HCT116 (cell line): ENCODE data around the gene SNN. TPM values are rescaled to one million over a fixed set of nuclear protein-coding genes. Genes with fewer than 3 reads are reported as not detected.

Experiments used
- ATAC-seq: fragments of 200-7000 bp; cut with Tn5 transposase; 2 replicates; pipeline ENCODE4 v1.9.1; 2020; ENCODE audit warnings: mild to moderate bottlenecking, moderate library complexity
- BruUV-seq: library from RNA; stranded (reverse); fragments of 400-500 nt; replicated peaks from 2 replicates; lab custom pipeline; 2021; lab: Mats Ljungman, UMichigan
- CTCF ChIA-PET: fragments of 300-600 bp; sonication (Branson Sonifier 250); formaldehyde crosslinking; loops from one replicate; lab custom pipeline; 2021; ENCODE audit warnings: antibody characterized with exemption; lab: Charles Lee
- POLR2A ChIA-PET: fragments of 300-600, 350-600 bp; sonication (Branson Sonifier 250); formaldehyde crosslinking; loops from one replicate; lab custom pipeline; 2021; ENCODE audit warnings: antibody characterized with exemption; lab: Charles Lee
- RAD21 ChIA-PET, 2 experiments: fragments of 300-600 bp; sonication (Branson Sonifier 250); formaldehyde crosslinking; loops; one replicate each; lab custom pipeline; 2023; ENCODE audit warnings: low total read pairs in 2 of 2; ENCODE audit not compliant: uncharacterized antibody in 2 of 2, unreplicated experiment in 2 of 2, low non-redundant PET in 1 of 2; lab: Charles Lee
- DNase-seq: peaks from one replicate; pipeline ENCODE4 v3.0.0-alpha.2; 2010; ENCODE audit warnings: low read depth, low spot score
- H2AFZ ChIP-seq: fragments of 200-600 bp; shearing (Covaris generic), sonication (generic); 2 replicates; pipeline ENCODE4 v1.6.1; 2017; ENCODE audit warnings: low read depth, mixed run types, mixed read lengths, antibody characterized with exemption, low read length; ENCODE audit not compliant: poor library complexity, severe bottlenecking
- H3K27ac ChIP-seq: 2 replicates; pipeline ENCODE4 v1.5.1; 2012; ENCODE audit warnings: low read depth, low read length
- H3K27me3 ChIP-seq: fragments of 200-600 bp; sonication (generic); 2 replicates; pipeline ENCODE4 v1.6.1; 2016; ENCODE audit warnings: mixed run types, low read length, mixed read lengths; ENCODE audit not compliant: insufficient read depth
- H3K36me3 ChIP-seq, 2 experiments: fragments of 200-500 bp in 1 of 2; fragments of 200-600 bp in 1 of 2; sonication (Bioruptor generic) in 1 of 2; sonication (generic) in 1 of 2; 2 replicates each; pipeline versions ENCODE4 v1.5.1 to v1.6.1; 2014 to 2016; ENCODE audit warnings: low read length in 2 of 2, inconsistent platforms in 1 of 2, mixed read lengths in 1 of 2, mixed run types in 1 of 2; ENCODE audit not compliant: insufficient read depth in 2 of 2, control insufficient read depth in 1 of 2
- H3K4me1 ChIP-seq, 2 experiments: fragments of 200-600 bp in 1 of 2; sonication (generic) in 1 of 2; 2 replicates each; pipeline versions ENCODE4 v1.5.1 to v1.6.1; 2012 to 2017; ENCODE audit warnings: low read length in 2 of 2, inconsistent platforms in 1 of 2, mild to moderate bottlenecking in 1 of 2, mixed read lengths in 1 of 2, mixed run types in 1 of 2, moderate library complexity in 1 of 2; ENCODE audit not compliant: insufficient read depth in 2 of 2, control insufficient read depth in 1 of 2
- H3K4me2 ChIP-seq: fragments of 200-600 bp; sonication (generic); 2 replicates; pipeline ENCODE4 v1.6.1; 2017; ENCODE audit warnings: mixed run types, low read length, mixed read lengths
- H3K4me3 ChIP-seq, 2 experiments: fragments of 200-600 bp in 1 of 2; sonication (generic) in 1 of 2; replicated peaks in 1 of 2; 2 replicates each; pipeline ENCODE4 v1.5.1; 2011 to 2016; ENCODE audit warnings: low read length in 2 of 2, control low read depth in 1 of 2, low read depth in 1 of 2, mild to moderate bottlenecking in 1 of 2, mixed read lengths in 1 of 2, mixed run types in 1 of 2
- H3K79me2 ChIP-seq: fragments of 200-600 bp; sonication (generic); 2 replicates; pipeline ENCODE4 v1.6.1; 2017; ENCODE audit warnings: mild to moderate bottlenecking, mixed run types, low read length, moderate library complexity, mixed read lengths; ENCODE audit not compliant: insufficient read depth
- H3K9ac ChIP-seq: fragments of 200-600 bp; sonication (generic); 2 replicates; pipeline ENCODE4 v1.6.1; 2016; ENCODE audit warnings: low read length, mixed read lengths
- H3K9me2 ChIP-seq: fragments of 200-600 bp; sonication (generic), shearing (Covaris generic); 2 replicates; pipeline ENCODE4 v1.6.1; 2017; ENCODE audit warnings: mixed run types, mild to moderate bottlenecking, moderate library complexity; ENCODE audit not compliant: insufficient read depth
- H3K9me3 ChIP-seq, 2 experiments: fragments of 200-500 bp in 1 of 2; fragments of 200-600 bp in 1 of 2; sonication (Bioruptor generic) in 1 of 2; sonication (generic) in 1 of 2; 2 replicates each; pipeline ENCODE4 v1.6.1; 2014 to 2017; ENCODE audit warnings: low read length in 2 of 2, mixed read lengths in 2 of 2, inconsistent platforms in 1 of 2, low read depth in 1 of 2, mild to moderate bottlenecking in 1 of 2, mixed run types in 1 of 2, moderate library complexity in 1 of 2; ENCODE audit not compliant: control insufficient read depth in 1 of 2, insufficient read depth in 1 of 2
- H4K20me1 ChIP-seq: fragments of 200-600 bp; sonication (generic), shearing (Covaris generic); 2 replicates; pipeline ENCODE4 v1.6.1; 2017; ENCODE audit warnings: mixed run types, mild to moderate bottlenecking, moderate library complexity; ENCODE audit not compliant: insufficient read depth
- ATF3 ChIP-seq: IDR thresholded peaks from 2 replicates; pipeline ENCODE4 v1.6.1; 2012
- EGR1 ChIP-seq: IDR thresholded peaks from 2 replicates; pipeline ENCODE4 v1.6.1; 2012; ENCODE audit warnings: low read depth
- ELF1 ChIP-seq: IDR thresholded peaks from 2 replicates; pipeline ENCODE4 v1.6.1; 2012; ENCODE audit warnings: low read depth, borderline replicate concordance
- EZH2 ChIP-seq: fragments of 200-600 bp; sonication (generic); IDR thresholded peaks from 2 replicates; pipeline ENCODE4 v1.6.1; 2017; ENCODE audit warnings: antibody characterized with exemption, mixed run types
- POLR2AphosphoS5 ChIP-seq: IDR thresholded peaks from 2 replicates; pipeline ENCODE4 v1.6.1; 2011; ENCODE audit warnings: mild to moderate bottlenecking, low read depth, low read length, moderate library complexity
- SIN3A ChIP-seq: IDR thresholded peaks from 2 replicates; pipeline ENCODE4 v1.6.1; 2012; ENCODE audit warnings: low read depth
- SP1 ChIP-seq: IDR thresholded peaks from 2 replicates; pipeline ENCODE4 v1.6.1; 2012; ENCODE audit warnings: low read depth
- SRF ChIP-seq: IDR thresholded peaks from 2 replicates; pipeline ENCODE4 v1.6.1; 2012; ENCODE audit warnings: low read depth
- TCF7L2 ChIP-seq: IDR thresholded peaks from 2 replicates; pipeline ENCODE4 v1.7.0; 2011; ENCODE audit warnings: borderline replicate concordance, inconsistent platforms; ENCODE audit not compliant: insufficient read depth, insufficient read length; ENCODE audit errors: extremely low read depth
- YY1 ChIP-seq: IDR thresholded peaks from 2 replicates; pipeline ENCODE4 v1.6.1; 2011; ENCODE audit warnings: low read length, low read depth, moderate library complexity, mild to moderate bottlenecking; ENCODE audit not compliant: insufficient replicate concordance; ENCODE audit errors: extremely low read depth
- ZFX ChIP-seq: fragments of 450-650 bp; IDR thresholded peaks from 2 replicates; pipeline ENCODE4 v1.6.1; 2017
- ZNF274 ChIP-seq: fragments of 200-500 bp; sonication (Bioruptor generic); IDR thresholded peaks from 2 replicates; pipeline ENCODE4 v1.6.1; 2014; ENCODE audit warnings: mild to moderate bottlenecking, low read depth, low read length, inconsistent platforms
- intact Hi-C: fragments of 100-400 bp; cut with micrococcal nuclease; formaldehyde crosslinking; loops from 2 replicates; pipeline ENCODE4 v1.10.0; 2022
- total RNA-seq: library from RNA; stranded (reverse); gene quantifications from one replicate; pipeline ENCODE4 v1.2.1, GENCODE V29; 2021; ENCODE audit not compliant: unreplicated experiment

Gene SNN
- total RNA-seq, 1 experiment from 2014 or later, result 12.2 TPM

DNA sequence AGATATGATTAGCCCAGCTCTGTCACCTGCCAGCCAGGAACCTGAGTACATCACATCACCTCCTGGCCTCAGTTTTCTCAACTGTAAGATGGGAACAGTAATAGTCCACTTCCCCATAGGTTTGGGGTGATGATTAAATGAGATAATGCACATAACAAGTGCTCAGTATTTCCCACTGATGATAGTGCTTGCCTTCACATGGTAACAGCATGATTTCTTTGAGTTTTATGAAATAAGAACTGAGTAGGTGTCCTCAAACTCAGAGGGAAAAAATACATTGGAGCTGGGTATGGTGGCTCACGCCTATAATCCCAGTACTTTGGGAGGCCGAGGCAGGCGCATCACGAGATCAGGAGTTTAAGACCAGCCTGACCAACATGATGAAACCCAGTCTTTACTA lies 30.1 kb upstream of the SNN start:
- Histone ChIP-seq H3K4me3 (no peak overlapping the region), H3K27ac (no peak overlapping the region), H2AFZ (no peak overlapping the region), H3K4me2 (no peak overlapping the region), H3K4me1 (peaks cover 20 to 32% of the 10 kb centered on the region in 2 experiments), H3K9ac (no peak overlapping the region), H3K79me2 (no peaks in the 10 kb centered on the region), H3K9me3 (no peaks in the 10 kb centered on the region), H4K20me1 (no peaks in the 10 kb centered on the region), H3K9me2 (no peaks in the 10 kb centered on the region), H3K27me3 (no peaks in the 10 kb centered on the region), H3K36me3 (no peaks in the 10 kb centered on the region)
- no TSS peak for BruUV-seq
- ATAC-seq (no peak), DNase-seq (no peak)
- intact Hi-C loops, result no loop called here
- ChIA-PET RAD21 (interaction anchor here in 1 of 2 experiments (1.1 kb wide), 1 partner anchor 106 kb away, joined by 4 read pairs; no protein-coding TSS in a partner anchor), POLR2A (no interaction called here), CTCF (interaction anchor here (1.2 kb wide), 1 partner anchor 20 kb away, joined by 3 read pairs; no protein-coding TSS in a partner anchor)
- TF ChIP-seq TCF7L2, result no peak
- no peak for TF ChIP-seq SIN3A
- no peak for TF ChIP-seq ATF3
- TF ChIP-seq SP1, result no peak
- no peak for TF ChIP-seq ELF1
- TF ChIP-seq EGR1, result no peak
- TF ChIP-seq YY1, result no peak
- TF ChIP-seq ZFX, result no peak
- TF ChIP-seq POLR2AphosphoS5, result no peak
- no peak for TF ChIP-seq SRF
- TF ChIP-seq ZNF274, result no peak
- TF ChIP-seq EZH2, result no peak
